ENCODE data around the gene LRRK1. TPM values are rescaled to one million over a fixed set of nuclear protein-coding genes. Genes with fewer than 3 reads are reported as not detected.

The LRRK1 gene
- total RNA-seq, 1 experiment from 2014 or later, result 7.6 TPM

DNA sequence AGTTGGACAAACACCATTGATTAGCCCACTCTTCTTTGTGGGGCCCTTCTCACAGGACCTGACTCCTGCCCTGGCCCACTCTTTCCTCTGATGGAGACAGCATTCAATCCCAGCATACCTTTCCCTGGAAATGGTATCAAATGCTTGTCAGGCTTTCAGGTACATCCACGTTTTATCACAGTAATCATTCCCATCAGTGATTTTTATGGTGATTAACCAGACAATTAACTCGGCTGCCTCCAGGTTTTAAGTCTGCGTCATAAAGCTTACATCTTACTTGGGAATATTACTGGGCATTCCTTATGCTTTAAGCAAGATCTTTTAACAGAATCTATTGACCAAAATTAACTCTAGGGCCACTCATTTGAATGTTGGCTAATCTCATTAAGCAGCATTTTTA, 33.4 kb downstream of the LRRK1 start (continued):
- TF ChIP-seq, protein P1, sequence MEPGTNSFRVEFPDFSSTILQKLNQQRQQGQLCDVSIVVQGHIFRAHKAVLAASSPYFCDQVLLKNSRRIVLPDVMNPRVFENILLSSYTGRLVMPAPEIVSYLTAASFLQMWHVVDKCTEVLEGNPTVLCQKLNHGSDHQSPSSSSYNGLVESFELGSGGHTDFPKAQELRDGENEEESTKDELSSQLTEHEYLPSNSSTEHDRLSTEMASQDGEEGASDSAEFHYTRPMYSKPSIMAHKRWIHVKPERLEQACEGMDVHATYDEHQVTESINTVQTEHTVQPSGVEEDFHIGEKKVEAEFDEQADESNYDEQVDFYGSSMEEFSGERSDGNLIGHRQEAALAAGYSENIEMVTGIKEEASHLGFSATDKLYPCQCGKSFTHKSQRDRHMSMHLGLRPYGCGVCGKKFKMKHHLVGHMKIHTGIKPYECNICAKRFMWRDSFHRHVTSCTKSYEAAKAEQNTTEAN (CRISPR knock-in tag; IDR thresholded peaks at IDR 0.05), result no peak
- TF ChIP-seq, protein P2, sequence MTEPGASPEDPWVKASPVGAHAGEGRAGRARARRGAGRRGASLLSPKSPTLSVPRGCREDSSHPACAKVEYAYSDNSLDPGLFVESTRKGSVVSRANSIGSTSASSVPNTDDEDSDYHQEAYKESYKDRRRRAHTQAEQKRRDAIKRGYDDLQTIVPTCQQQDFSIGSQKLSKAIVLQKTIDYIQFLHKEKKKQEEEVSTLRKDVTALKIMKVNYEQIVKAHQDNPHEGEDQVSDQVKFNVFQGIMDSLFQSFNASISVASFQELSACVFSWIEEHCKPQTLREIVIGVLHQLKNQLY (CRISPR knock-in tag; IDR thresholded peaks at IDR 0.05), result no peak
- TF ChIP-seq SP1 (CRISPR knock-in tag; conservative IDR thresholded peaks at IDR 0.05), result no peak
- no peak for TF ChIP-seq ZNF317 (CRISPR knock-in tag; IDR thresholded peaks at IDR 0.05; ENCODE audit: borderline replicate concordance, low read depth)
- TF ChIP-seq, protein P3, sequence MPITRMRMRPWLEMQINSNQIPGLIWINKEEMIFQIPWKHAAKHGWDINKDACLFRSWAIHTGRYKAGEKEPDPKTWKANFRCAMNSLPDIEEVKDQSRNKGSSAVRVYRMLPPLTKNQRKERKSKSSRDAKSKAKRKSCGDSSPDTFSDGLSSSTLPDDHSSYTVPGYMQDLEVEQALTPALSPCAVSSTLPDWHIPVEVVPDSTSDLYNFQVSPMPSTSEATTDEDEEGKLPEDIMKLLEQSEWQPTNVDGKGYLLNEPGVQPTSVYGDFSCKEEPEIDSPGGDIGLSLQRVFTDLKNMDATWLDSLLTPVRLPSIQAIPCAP (CRISPR knock-in tag; IDR thresholded peaks at IDR 0.05), result no peak
- no peak for TF ChIP-seq ELF4 (CRISPR knock-in tag; IDR thresholded peaks at IDR 0.05; ENCODE audit: low read depth)
- TF ChIP-seq, protein P4, sequence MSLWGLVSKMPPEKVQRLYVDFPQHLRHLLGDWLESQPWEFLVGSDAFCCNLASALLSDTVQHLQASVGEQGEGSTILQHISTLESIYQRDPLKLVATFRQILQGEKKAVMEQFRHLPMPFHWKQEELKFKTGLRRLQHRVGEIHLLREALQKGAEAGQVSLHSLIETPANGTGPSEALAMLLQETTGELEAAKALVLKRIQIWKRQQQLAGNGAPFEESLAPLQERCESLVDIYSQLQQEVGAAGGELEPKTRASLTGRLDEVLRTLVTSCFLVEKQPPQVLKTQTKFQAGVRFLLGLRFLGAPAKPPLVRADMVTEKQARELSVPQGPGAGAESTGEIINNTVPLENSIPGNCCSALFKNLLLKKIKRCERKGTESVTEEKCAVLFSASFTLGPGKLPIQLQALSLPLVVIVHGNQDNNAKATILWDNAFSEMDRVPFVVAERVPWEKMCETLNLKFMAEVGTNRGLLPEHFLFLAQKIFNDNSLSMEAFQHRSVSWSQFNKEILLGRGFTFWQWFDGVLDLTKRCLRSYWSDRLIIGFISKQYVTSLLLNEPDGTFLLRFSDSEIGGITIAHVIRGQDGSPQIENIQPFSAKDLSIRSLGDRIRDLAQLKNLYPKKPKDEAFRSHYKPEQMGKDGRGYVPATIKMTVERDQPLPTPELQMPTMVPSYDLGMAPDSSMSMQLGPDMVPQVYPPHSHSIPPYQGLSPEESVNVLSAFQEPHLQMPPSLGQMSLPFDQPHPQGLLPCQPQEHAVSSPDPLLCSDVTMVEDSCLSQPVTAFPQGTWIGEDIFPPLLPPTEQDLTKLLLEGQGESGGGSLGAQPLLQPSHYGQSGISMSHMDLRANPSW (CRISPR knock-in tag; conservative IDR thresholded peaks at IDR 0.05; ENCODE audit: low read depth), result no peak
- no peak for TF ChIP-seq RELA (CRISPR knock-in tag; IDR thresholded peaks at IDR 0.05; ENCODE audit: borderline replicate concordance)
- no peak for TF ChIP-seq OVOL2 (CRISPR knock-in tag; IDR thresholded peaks at IDR 0.05; ENCODE audit: borderline replicate concordance)
- no peak for TF ChIP-seq ZNF671 (CRISPR knock-in tag; IDR thresholded peaks at IDR 0.05)
- no peak for TF ChIP-seq EMX1 (CRISPR knock-in tag; IDR thresholded peaks at IDR 0.05)
- TF ChIP-seq ZNF121 (CRISPR knock-in tag; IDR thresholded peaks at IDR 0.05), result no peak
- TF ChIP-seq NR1H2 (CRISPR knock-in tag; IDR thresholded peaks at IDR 0.05), result no peak
- TF ChIP-seq MYBL2 (CRISPR knock-in tag; IDR thresholded peaks at IDR 0.05), result no peak
- no peak for TF ChIP-seq ZBTB21 (CRISPR knock-in tag; IDR thresholded peaks at IDR 0.05; ENCODE audit: borderline replicate concordance)
- TF ChIP-seq CREB1 (CRISPR knock-in tag; IDR thresholded peaks at IDR 0.05), result no peak
- TF ChIP-seq, protein P5, sequence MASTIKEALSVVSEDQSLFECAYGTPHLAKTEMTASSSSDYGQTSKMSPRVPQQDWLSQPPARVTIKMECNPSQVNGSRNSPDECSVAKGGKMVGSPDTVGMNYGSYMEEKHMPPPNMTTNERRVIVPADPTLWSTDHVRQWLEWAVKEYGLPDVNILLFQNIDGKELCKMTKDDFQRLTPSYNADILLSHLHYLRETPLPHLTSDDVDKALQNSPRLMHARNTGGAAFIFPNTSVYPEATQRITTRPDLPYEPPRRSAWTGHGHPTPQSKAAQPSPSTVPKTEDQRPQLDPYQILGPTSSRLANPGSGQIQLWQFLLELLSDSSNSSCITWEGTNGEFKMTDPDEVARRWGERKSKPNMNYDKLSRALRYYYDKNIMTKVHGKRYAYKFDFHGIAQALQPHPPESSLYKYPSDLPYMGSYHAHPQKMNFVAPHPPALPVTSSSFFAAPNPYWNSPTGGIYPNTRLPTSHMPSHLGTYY (CRISPR knock-in tag; IDR thresholded peaks at IDR 0.05), result no peak

DNA sequence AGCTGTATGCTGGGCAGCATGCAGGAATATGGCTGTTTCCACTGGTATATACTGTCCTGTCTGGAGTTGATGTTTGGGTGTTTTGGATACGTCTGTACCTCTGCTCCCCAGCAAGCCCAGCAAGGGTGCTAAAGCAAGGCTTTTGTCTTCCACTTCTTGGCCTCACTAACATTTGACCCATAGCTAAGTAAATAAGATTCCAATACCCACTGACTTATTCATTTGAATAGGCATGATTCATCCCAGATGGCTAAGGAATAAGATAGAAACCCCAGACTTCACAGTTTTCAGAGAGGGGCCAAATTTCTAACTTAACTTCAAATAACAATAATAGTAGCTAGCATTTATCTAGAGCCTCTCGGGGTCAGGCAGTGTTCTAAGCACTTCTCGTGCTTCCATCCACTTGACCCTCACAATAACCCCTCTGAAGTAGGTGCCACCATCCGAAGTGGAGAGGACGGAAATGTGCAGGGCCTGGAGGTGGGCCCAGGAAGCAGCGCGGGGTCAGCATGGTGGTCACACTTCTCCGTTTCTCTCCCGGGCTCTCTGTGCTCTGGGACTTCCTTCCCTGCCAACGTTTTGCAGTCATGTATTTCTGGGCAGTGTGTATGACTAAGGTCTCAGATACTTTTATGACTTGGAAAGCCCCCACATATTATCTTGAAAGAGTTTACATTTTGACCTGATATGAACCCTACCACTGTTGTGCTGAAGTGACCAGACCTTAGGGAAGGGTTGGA, 39.3 kb downstream of the LRRK1 start:
- Mint-ChIP-seq H3K36me3 (no peaks in the 10 kb centered on the region), H3K27me3 (ENCODE audit: low read depth) (no peaks in the 10 kb centered on the region), H3K4me3 (no peak overlapping the region), H3K9me3 (no peaks in the 10 kb centered on the region), H3K27ac (no peak overlapping the region), H3K4me1 (no peaks in the 10 kb centered on the region)
- DNase-seq (ENCODE audit: low spot score) (no peak), ATAC-seq (no peak)
- ChIA-PET POLR2A (no interaction called here), CTCF (interaction anchor here (2.5 kb wide), 1 partner anchor 50 kb away, joined by 7 read pairs; no protein-coding TSS in a partner anchor)
- TF ChIP-seq, protein P6, sequence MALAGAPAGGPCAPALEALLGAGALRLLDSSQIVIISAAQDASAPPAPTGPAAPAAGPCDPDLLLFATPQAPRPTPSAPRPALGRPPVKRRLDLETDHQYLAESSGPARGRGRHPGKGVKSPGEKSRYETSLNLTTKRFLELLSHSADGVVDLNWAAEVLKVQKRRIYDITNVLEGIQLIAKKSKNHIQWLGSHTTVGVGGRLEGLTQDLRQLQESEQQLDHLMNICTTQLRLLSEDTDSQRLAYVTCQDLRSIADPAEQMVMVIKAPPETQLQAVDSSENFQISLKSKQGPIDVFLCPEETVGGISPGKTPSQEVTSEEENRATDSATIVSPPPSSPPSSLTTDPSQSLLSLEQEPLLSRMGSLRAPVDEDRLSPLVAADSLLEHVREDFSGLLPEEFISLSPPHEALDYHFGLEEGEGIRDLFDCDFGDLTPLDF (CRISPR knock-in tag; IDR thresholded peaks at IDR 0.05), result no peak
- TF ChIP-seq, protein P2 (CRISPR knock-in tag; IDR thresholded peaks at IDR 0.05), result no peak
- TF ChIP-seq GABPB1 (CRISPR knock-in tag; IDR thresholded peaks at IDR 0.05), result no peak
- TF ChIP-seq, protein P7, sequence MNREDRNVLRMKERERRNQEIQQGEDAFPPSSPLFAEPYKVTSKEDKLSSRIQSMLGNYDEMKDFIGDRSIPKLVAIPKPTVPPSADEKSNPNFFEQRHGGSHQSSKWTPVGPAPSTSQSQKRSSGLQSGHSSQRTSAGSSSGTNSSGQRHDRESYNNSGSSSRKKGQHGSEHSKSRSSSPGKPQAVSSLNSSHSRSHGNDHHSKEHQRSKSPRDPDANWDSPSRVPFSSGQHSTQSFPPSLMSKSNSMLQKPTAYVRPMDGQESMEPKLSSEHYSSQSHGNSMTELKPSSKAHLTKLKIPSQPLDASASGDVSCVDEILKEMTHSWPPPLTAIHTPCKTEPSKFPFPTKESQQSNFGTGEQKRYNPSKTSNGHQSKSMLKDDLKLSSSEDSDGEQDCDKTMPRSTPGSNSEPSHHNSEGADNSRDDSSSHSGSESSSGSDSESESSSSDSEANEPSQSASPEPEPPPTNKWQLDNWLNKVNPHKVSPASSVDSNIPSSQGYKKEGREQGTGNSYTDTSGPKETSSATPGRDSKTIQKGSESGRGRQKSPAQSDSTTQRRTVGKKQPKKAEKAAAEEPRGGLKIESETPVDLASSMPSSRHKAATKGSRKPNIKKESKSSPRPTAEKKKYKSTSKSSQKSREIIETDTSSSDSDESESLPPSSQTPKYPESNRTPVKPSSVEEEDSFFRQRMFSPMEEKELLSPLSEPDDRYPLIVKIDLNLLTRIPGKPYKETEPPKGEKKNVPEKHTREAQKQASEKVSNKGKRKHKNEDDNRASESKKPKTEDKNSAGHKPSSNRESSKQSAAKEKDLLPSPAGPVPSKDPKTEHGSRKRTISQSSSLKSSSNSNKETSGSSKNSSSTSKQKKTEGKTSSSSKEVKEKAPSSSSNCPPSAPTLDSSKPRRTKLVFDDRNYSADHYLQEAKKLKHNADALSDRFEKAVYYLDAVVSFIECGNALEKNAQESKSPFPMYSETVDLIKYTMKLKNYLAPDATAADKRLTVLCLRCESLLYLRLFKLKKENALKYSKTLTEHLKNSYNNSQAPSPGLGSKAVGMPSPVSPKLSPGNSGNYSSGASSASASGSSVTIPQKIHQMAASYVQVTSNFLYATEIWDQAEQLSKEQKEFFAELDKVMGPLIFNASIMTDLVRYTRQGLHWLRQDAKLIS (CRISPR knock-in tag; IDR thresholded peaks at IDR 0.05; ENCODE audit: borderline replicate concordance), result no peak

Measured in WTC11 (cell line).